Lower lobe of right lung (tissue), 2 donors: ENCODE measurements around the gene RASSF4. TPM values are rescaled to one million over a fixed set of nuclear protein-coding genes. Genes with fewer than 3 reads are reported as not detected.

Experiments
- ATAC-seq, 2 donors: fragments of 200-7000 bp; cut with Tn5 transposase; one replicate each; pipeline ENCODE4 v1.9.1; 2020 to 2022; ENCODE audit warnings: mild to moderate bottlenecking in 2 of 2, moderate library complexity in 2 of 2
- DNase-seq: peaks from one replicate; pipeline ENCODE4 v3.0.0-alpha.2; 2020
- H3K27ac ChIP-seq: fragments of 200-600 bp; one replicate; pipeline ENCODE4 v1.8.0; 2022
- H3K27me3 ChIP-seq: fragments of 200-600 bp; one replicate; pipeline ENCODE4 v1.8.0; 2022; ENCODE audit warnings: low read depth
- H3K36me3 ChIP-seq: fragments of 200-600 bp; one replicate; pipeline ENCODE4 v1.8.0; 2022; ENCODE audit warnings: mild to moderate bottlenecking
- H3K4me1 ChIP-seq: fragments of 200-600 bp; one replicate; pipeline ENCODE4 v1.8.0; 2022
- H3K4me3 ChIP-seq: fragments of 200-600 bp; one replicate; pipeline ENCODE4 v1.8.0; 2022; ENCODE audit warnings: mild to moderate bottlenecking
- H3K9me3 ChIP-seq: fragments of 200-600 bp; one replicate; pipeline ENCODE4 v1.8.0; 2022
- CTCF ChIP-seq: fragments of 200-600 bp; IDR thresholded peaks from one replicate; pipeline ENCODE4 v1.8.0; 2022; ENCODE audit warnings: antibody characterized with exemption, mild to moderate bottlenecking
- intact Hi-C: fragments of 100-400 bp; cut with DNase I; formaldehyde crosslinking; loops from one replicate; pipeline ENCODE4 v1.11.0; 2022
- total RNA-seq: library from RNA; stranded (reverse); fragmentation: NEBNext Ultra II Directional; extraction: Animal tissue kit (Norgen Biotek cat#: 25700); gene quantifications from one replicate; pipeline ENCODE4 v1.2.1, GENCODE V29; 2021
- donor health status: DM: no; HTN: yes; CAD: no; lungs with severe emphysema.

Gene RASSF4
- total RNA-seq, 1 donor from 2014 or later: 49.0 TPM

GRCh38 chr10:44932517-44933450, 26.8 kb upstream of the RASSF4 start:
- Histone ChIP-seq H3K4me1 (peaks cover 14% of the 10 kb centered on the region), H3K4me3 (no peak overlapping the region), H3K27ac (no peak overlapping the region), H3K36me3 (no peaks in the 10 kb centered on the region), H3K9me3 (no peaks in the 10 kb centered on the region), H3K27me3 (no peaks in the 10 kb centered on the region)
- ATAC-seq (peak; percentile 95 to 96), DNase-seq (peak; percentile 94)
- intact Hi-C loops: no loop called here
- TF ChIP-seq CTCF: peak; percentile 99

GRCh38 chr10:44933451-44934321, 25.9 kb upstream of the RASSF4 start:
- TF ChIP-seq CTCF: no peak
- H3K27ac ChIP-seq: no peak overlapping the region

GRCh38 chr10:44934416-44935200, 25.0 kb upstream of the RASSF4 start:
- no peak overlapping the region for H3K27ac ChIP-seq
- intact Hi-C loops: no loop called here
- no peak for TF ChIP-seq CTCF
- DNase-seq (no peak), ATAC-seq (no peak)
- no peaks in the 10 kb centered on the region for H3K9me3 ChIP-seq
- no peaks in the 10 kb centered on the region for H3K36me3 ChIP-seq
- no peaks in the 10 kb centered on the region for H3K27me3 ChIP-seq
- H3K4me1 ChIP-seq: peaks cover 14% of the 10 kb centered on the region
- H3K4me3 ChIP-seq: no peak overlapping the region

More at GRCh38 chr10:44933451-44934321, 25.9 kb upstream of the RASSF4 start:
- Histone ChIP-seq H3K4me1 (peaks cover 14% of the 10 kb centered on the region), H3K9me3 (no peaks in the 10 kb centered on the region), H3K36me3 (no peaks in the 10 kb centered on the region), H3K4me3 (no peak overlapping the region), H3K27me3 (no peaks in the 10 kb centered on the region)
- DNase-seq (no peak), ATAC-seq (no peak)
- intact Hi-C loops: no loop called here

- no peak for ATAC-seq
- H3K27ac ChIP-seq: no peak overlapping the region
- intact Hi-C loops: no loop called here
- no peak for TF ChIP-seq CTCF
- H3K36me3 ChIP-seq: no peaks in the 10 kb centered on the region
- no peaks in the 10 kb centered on the region for H3K9me3 ChIP-seq
- H3K4me3 ChIP-seq: no peak overlapping the region
- peaks cover 14% of the 10 kb centered on the region for H3K4me1 ChIP-seq
- no peak for DNase-seq
- H3K27me3 ChIP-seq: no peaks in the 10 kb centered on the region
Observed at GRCh38 chr10:44935201-44935965, 24.2 kb upstream of the RASSF4 start.
